ENCODE data around the gene STIM1.

The STIM1 gene

GRCh38 chr11:3990406-3990805 lies 134.9 kb downstream of the STIM1 start:
- ATAC-seq = no peak
- TF ChIP-seq RARB (CRISPR knock-in tag; IDR thresholded peaks at IDR 0.05) (no peak), ZFP3 (CRISPR knock-in tag; IDR thresholded peaks at IDR 0.05) (no peak), OSR1 (CRISPR knock-in tag; IDR thresholded peaks at IDR 0.05) (no peak), GLIS3 (CRISPR knock-in tag; IDR thresholded peaks at IDR 0.05) (no peak), ZNF70 (CRISPR knock-in tag; IDR thresholded peaks at IDR 0.05) (no peak), TOX (CRISPR knock-in tag; IDR thresholded peaks at IDR 0.05; ENCODE audit: borderline replicate concordance) (no peak), TSHZ2 (CRISPR knock-in tag; IDR thresholded peaks at IDR 0.05) (no peak)

DNA sequence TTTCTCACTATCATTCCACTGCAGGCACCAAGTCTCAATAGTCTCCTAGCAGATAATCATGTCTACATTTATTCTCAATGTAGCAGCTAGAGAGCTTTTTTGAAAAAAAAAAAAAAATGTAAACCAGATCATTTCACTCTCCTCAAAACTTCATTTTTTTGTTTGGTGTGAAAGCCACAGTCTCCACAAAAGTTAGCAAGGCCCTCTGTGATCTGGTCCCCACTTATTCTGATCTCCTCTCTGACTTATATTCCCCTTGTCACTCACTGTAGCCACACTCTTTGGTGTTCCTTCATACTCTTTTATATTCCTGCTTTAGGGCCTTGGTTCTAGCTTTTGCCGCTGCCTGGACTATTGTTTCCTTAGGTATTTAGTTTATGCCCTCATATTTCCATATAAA lies 137.5 kb downstream of the STIM1 start:
- TF ChIP-seq ZNF565 (CRISPR knock-in tag; conservative IDR thresholded peaks at IDR 0.05; ENCODE audit: low read depth) = no peak
- TF ChIP-seq CSRNP3 (CRISPR knock-in tag; IDR thresholded peaks at IDR 0.05) = no peak
- no peak for TF ChIP-seq ZFP30 (CRISPR knock-in tag; IDR thresholded peaks at IDR 0.05)
- TF ChIP-seq ESRRG (CRISPR knock-in tag; IDR thresholded peaks at IDR 0.05) = no peak
- TF ChIP-seq SNAI2 (CRISPR knock-in tag; IDR thresholded peaks at IDR 0.05) = no peak
- no peak for TF ChIP-seq TSHZ2 (CRISPR knock-in tag; IDR thresholded peaks at IDR 0.05)
- TF ChIP-seq ZNF70 (CRISPR knock-in tag; IDR thresholded peaks at IDR 0.05) = no peak
- no peak for TF ChIP-seq ARNTL (CRISPR knock-in tag; IDR thresholded peaks at IDR 0.05; ENCODE audit: borderline replicate concordance, low read depth)
- TF ChIP-seq PPARA (CRISPR knock-in tag; IDR thresholded peaks at IDR 0.05; ENCODE audit: borderline replicate concordance) = no peak
- TF ChIP-seq GLIS3 (CRISPR knock-in tag; IDR thresholded peaks at IDR 0.05) = no peak
- no peak for TF ChIP-seq ZNF8 (CRISPR knock-in tag; IDR thresholded peaks at IDR 0.05)
- no peak for TF ChIP-seq ZFP3 (CRISPR knock-in tag; IDR thresholded peaks at IDR 0.05)
- TF ChIP-seq TOX (CRISPR knock-in tag; IDR thresholded peaks at IDR 0.05; ENCODE audit: borderline replicate concordance) = no peak
- no peak for TF ChIP-seq ISL1 (CRISPR knock-in tag; IDR thresholded peaks at IDR 0.05)
- no peak for ATAC-seq

- no peak for TF ChIP-seq ZNF8 (CRISPR knock-in tag; IDR thresholded peaks at IDR 0.05)
- TF ChIP-seq CSDC2 (CRISPR knock-in tag; IDR thresholded peaks at IDR 0.05) = no peak
- no peak for ATAC-seq
Measured at GRCh38 chr11:3994030-3994640, 138.7 kb downstream of the STIM1 start.

DNA sequence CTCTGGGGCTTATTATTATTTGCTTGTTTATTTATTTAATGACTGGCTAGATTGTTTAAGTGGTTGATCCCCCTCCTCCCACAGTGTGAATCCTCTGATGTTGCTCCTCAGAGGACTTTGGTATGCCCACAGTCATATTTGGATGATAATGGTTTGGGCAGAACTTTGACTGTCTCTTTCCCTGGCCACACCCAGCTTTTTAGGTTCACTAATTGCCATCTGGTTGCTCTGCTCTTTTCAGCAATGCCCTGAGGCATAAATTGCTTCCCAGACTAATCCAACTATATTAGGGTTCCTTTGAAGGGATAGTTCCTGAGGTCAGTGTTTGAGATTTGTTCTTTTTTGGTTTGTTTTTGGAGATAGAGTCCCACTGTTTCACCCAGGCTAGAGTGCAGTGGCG lies 139.8 kb downstream of the STIM1 start:
- no peak for ATAC-seq
- TF ChIP-seq OSR1 (CRISPR knock-in tag; IDR thresholded peaks at IDR 0.05) (no peak), ZFP3 (CRISPR knock-in tag; IDR thresholded peaks at IDR 0.05) (no peak), TCF4 (CRISPR knock-in tag; IDR thresholded peaks at IDR 0.05; ENCODE audit: borderline replicate concordance) (no peak), PPARA (CRISPR knock-in tag; IDR thresholded peaks at IDR 0.05; ENCODE audit: borderline replicate concordance) (no peak), ZFP30 (CRISPR knock-in tag; IDR thresholded peaks at IDR 0.05) (no peak), ISL1 (CRISPR knock-in tag; IDR thresholded peaks at IDR 0.05) (no peak), CSRNP3 (CRISPR knock-in tag; IDR thresholded peaks at IDR 0.05) (no peak), CREB5 (CRISPR knock-in tag; IDR thresholded peaks at IDR 0.05; ENCODE audit: low read depth) (no peak), ZC3H10 (CRISPR knock-in tag; IDR thresholded peaks at IDR 0.05) (no peak), RARB (CRISPR knock-in tag; IDR thresholded peaks at IDR 0.05) (no peak), CSDC2 (CRISPR knock-in tag; IDR thresholded peaks at IDR 0.05) (no peak), BACH2 (CRISPR knock-in tag; IDR thresholded peaks at IDR 0.05; ENCODE audit: borderline replicate concordance) (no peak), TOX (CRISPR knock-in tag; IDR thresholded peaks at IDR 0.05; ENCODE audit: borderline replicate concordance) (no peak), ZNF70 (CRISPR knock-in tag; IDR thresholded peaks at IDR 0.05) (no peak), ZNF565 (CRISPR knock-in tag; conservative IDR thresholded peaks at IDR 0.05; ENCODE audit: low read depth) (no peak), POU6F1 (CRISPR knock-in tag; IDR thresholded peaks at IDR 0.05; ENCODE audit: borderline replicate concordance, low read depth) (no peak), ZNF8 (CRISPR knock-in tag; IDR thresholded peaks at IDR 0.05) (no peak)

Data from SK-N-SH treated with all-trans-retinoic acid at 6 μM for 48 hours (cell line).